Natural killer cell treated with Interleukin-12 subunit alpha and Interleukin-12 subunit beta and Interleukin-15 and Interleukin-18, amount 100 ng/mL, for 72 hours (primary cell): ENCODE results near the gene PKHD1. TPM values are rescaled to one million over a fixed set of nuclear protein-coding genes. Genes with fewer than 3 reads are reported as not detected.
"Not testable (repeated sequence)": the region's sequence is repeated elsewhere in the genome, so short reads cannot be mapped to it uniquely, and the experiment has no call there.

Experiments
- ATAC-seq, 2 donors: fragments of 150-1000 bp; cut with Tn5 transposase in 1 of 2; sonication (Bioruptor Pico), chemical (Tn5 transposase) in 1 of 2; 2 replicates each; pipeline ENCODE4 v1.10.0; 2021
- DNase-seq: peaks from one replicate; pipeline ENCODE4 v3.0.0; 2022; ENCODE audit warnings: low spot score
- H3K27ac Mint-ChIP-seq, 2 donors: 1 replicate in 1 of 2; 2 replicates in 1 of 2; pipeline ENCODE4 v1.8.0; 2022; ENCODE audit warnings: mixed read lengths in 2 of 2, mild to moderate bottlenecking in 1 of 2, moderate library complexity in 1 of 2
- H3K27me3 Mint-ChIP-seq, 2 donors: 1 replicate in 1 of 2; 2 replicates in 1 of 2; pipeline ENCODE4 v1.8.0; 2022; ENCODE audit warnings: mixed read lengths in 2 of 2
- H3K36me3 Mint-ChIP-seq: one replicate; pipeline ENCODE4 v1.8.0; 2022; ENCODE audit warnings: mixed read lengths
- H3K4me1 Mint-ChIP-seq, 2 donors: 1 replicate in 1 of 2; 2 replicates in 1 of 2; pipeline ENCODE4 v1.8.0; 2022; ENCODE audit warnings: low read depth in 2 of 2, mixed read lengths in 2 of 2, mild to moderate bottlenecking in 1 of 2
- H3K4me3 Mint-ChIP-seq: one replicate; pipeline ENCODE4 v1.8.0; 2022; ENCODE audit warnings: mixed read lengths
- H3K9me3 Mint-ChIP-seq: 2 replicates; pipeline ENCODE4 v1.8.0; 2022; ENCODE audit warnings: mixed read lengths
- total RNA-seq, 2 donors: library from RNA; stranded (reverse); gene quantifications; one replicate each; pipeline ENCODE4 v1.2.3, GENCODE V29; 2022

PKHD1 gene
- total RNA-seq, 2 donors from 2014 or later = not detected

- ATAC-seq (no peak), DNase-seq (no peak)
- no peak overlapping the region for H3K4me3 Mint-ChIP-seq
These were observed 233.1 kb downstream of the PKHD1 start for GRCh38 chr6:51854347-51854746.

GRCh38 chr6:51853109-51853508, 234.3 kb downstream of the PKHD1 start:
- H3K27me3 Mint-ChIP-seq, ATAC-seq, H3K4me1 Mint-ChIP-seq, H3K9me3 Mint-ChIP-seq, DNase-seq, H3K36me3 Mint-ChIP-seq, H3K4me3 Mint-ChIP-seq, H3K27ac Mint-ChIP-seq: not testable (repeated sequence)

More at GRCh38 chr6:51854347-51854746, 233.1 kb downstream of the PKHD1 start:
- H3K27ac Mint-ChIP-seq = no peak overlapping the region
- H3K27me3 Mint-ChIP-seq = peaks cover 6% of the 10 kb centered on the region in 2 donors
- H3K4me1 Mint-ChIP-seq = peaks cover 0 to 3% of the 10 kb centered on the region in 2 donors
- H3K36me3 Mint-ChIP-seq = no peaks in the 10 kb centered on the region
- H3K9me3 Mint-ChIP-seq = no peaks in the 10 kb centered on the region

- H3K4me3 Mint-ChIP-seq = no peak overlapping the region
- H3K4me1 Mint-ChIP-seq = no peaks in the 10 kb centered on the region
- no peak for DNase-seq
- ATAC-seq = no peak
- H3K27me3 Mint-ChIP-seq = no peaks in the 10 kb centered on the region
- H3K36me3 Mint-ChIP-seq = no peaks in the 10 kb centered on the region
- H3K9me3 Mint-ChIP-seq = no peaks in the 10 kb centered on the region
- no peak overlapping the region for H3K27ac Mint-ChIP-seq
These were observed 240.9 kb downstream of the PKHD1 start for GRCh38 chr6:51846531-51846930.

GRCh38 chr6:51844336-51844735, 243.1 kb downstream of the PKHD1 start:
- Mint-ChIP-seq H3K27me3 (peaks cover 0 to 5% of the 10 kb centered on the region in 2 donors), H3K27ac (no peak overlapping the region), H3K4me1 (no peaks in the 10 kb centered on the region), H3K36me3 (no peaks in the 10 kb centered on the region), H3K9me3 (no peaks in the 10 kb centered on the region), H3K4me3 (no peak overlapping the region)
- no peak for DNase-seq
- no peak for ATAC-seq

GRCh38 chr6:51843456-51844056, 243.9 kb downstream of the PKHD1 start:
- no peaks in the 10 kb centered on the region for H3K9me3 Mint-ChIP-seq
- H3K36me3 Mint-ChIP-seq = no peaks in the 10 kb centered on the region
- ATAC-seq (no peak), DNase-seq (no peak)
- H3K4me1 Mint-ChIP-seq = no peaks in the 10 kb centered on the region
- no peak overlapping the region for H3K4me3 Mint-ChIP-seq
- H3K27ac Mint-ChIP-seq = no peak overlapping the region
- peaks cover 0 to 5% of the 10 kb centered on the region in 2 donors for H3K27me3 Mint-ChIP-seq

GRCh38 chr6:51842804-51843378, 244.5 kb downstream of the PKHD1 start:
- peaks cover 0 to 5% of the 10 kb centered on the region in 2 donors for H3K27me3 Mint-ChIP-seq
- H3K9me3 Mint-ChIP-seq = no peaks in the 10 kb centered on the region
- ATAC-seq = no peak
- DNase-seq = no peak
- H3K4me1 Mint-ChIP-seq = no peaks in the 10 kb centered on the region
- H3K4me3 Mint-ChIP-seq = no peak overlapping the region
- no peaks in the 10 kb centered on the region for H3K36me3 Mint-ChIP-seq
- no peak overlapping the region for H3K27ac Mint-ChIP-seq

GRCh38 chr6:51842061-51842803, 245.2 kb downstream of the PKHD1 start:
- no peaks in the 10 kb centered on the region for H3K9me3 Mint-ChIP-seq
- no peak overlapping the region for H3K27ac Mint-ChIP-seq
- no peak overlapping the region for H3K4me3 Mint-ChIP-seq
- no peak for DNase-seq
- no peaks in the 10 kb centered on the region for H3K4me1 Mint-ChIP-seq
- ATAC-seq = no peak
- H3K27me3 Mint-ChIP-seq = peaks cover 0 to 5% of the 10 kb centered on the region in 2 donors
- H3K36me3 Mint-ChIP-seq = no peaks in the 10 kb centered on the region

GRCh38 chr6:51841626-51842025, 245.8 kb downstream of the PKHD1 start:
- Mint-ChIP-seq H3K4me3 (no peak overlapping the region), H3K9me3 (no peaks in the 10 kb centered on the region), H3K27ac (no peak overlapping the region), H3K27me3 (peaks cover 0 to 5% of the 10 kb centered on the region in 2 donors), H3K36me3 (no peaks in the 10 kb centered on the region), H3K4me1 (no peaks in the 10 kb centered on the region)
- DNase-seq (no peak), ATAC-seq (no peak)

- no peaks in the 10 kb centered on the region for H3K9me3 Mint-ChIP-seq
- no peak overlapping the region for H3K4me3 Mint-ChIP-seq
- no peak for ATAC-seq
- H3K27me3 Mint-ChIP-seq = peaks cover 0 to 5% of the 10 kb centered on the region in 2 donors
- no peaks in the 10 kb centered on the region for H3K36me3 Mint-ChIP-seq
- no peak for DNase-seq
- H3K27ac Mint-ChIP-seq = no peak overlapping the region
- no peaks in the 10 kb centered on the region for H3K4me1 Mint-ChIP-seq
These were observed 247.6 kb downstream of the PKHD1 start for GRCh38 chr6:51839726-51840374.

- DNase-seq (no peak), ATAC-seq (no peak)
- Mint-ChIP-seq H3K36me3 (no peaks in the 10 kb centered on the region), H3K4me3 (no peak overlapping the region), H3K9me3 (peaks cover 6% of the 10 kb centered on the region), H3K27ac (no peak overlapping the region), H3K27me3 (peaks cover 5 to 9% of the 10 kb centered on the region in 2 donors), H3K4me1 (no peaks in the 10 kb centered on the region)
These were observed 256.7 kb downstream of the PKHD1 start for GRCh38 chr6:51830666-51831065.

- ATAC-seq (no peak), DNase-seq (no peak)
- Mint-ChIP-seq H3K36me3 (no peaks in the 10 kb centered on the region), H3K4me1 (no peaks in the 10 kb centered on the region), H3K27ac (no peak overlapping the region), H3K4me3 (no peak overlapping the region), H3K27me3 (peaks cover 5 to 6% of the 10 kb centered on the region in 2 donors), H3K9me3 (peaks cover 3% of the 10 kb centered on the region)
These were observed 259.8 kb downstream of the PKHD1 start for GRCh38 chr6:51827580-51827979.

GRCh38 chr6:51824940-51825339, 262.5 kb downstream of the PKHD1 start:
- Mint-ChIP-seq H3K4me3 (no peak overlapping the region), H3K36me3 (no peaks in the 10 kb centered on the region), H3K4me1 (no peaks in the 10 kb centered on the region), H3K27me3 (peaks cover 0 to 3% of the 10 kb centered on the region in 2 donors), H3K9me3 (peaks cover 7% of the 10 kb centered on the region), H3K27ac (no peak overlapping the region)
- ATAC-seq = no peak
- DNase-seq = no peak

GRCh38 chr6:51820555-51820954, 266.9 kb downstream of the PKHD1 start:
- Mint-ChIP-seq H3K4me3 (no peak overlapping the region), H3K27me3 (no peaks in the 10 kb centered on the region), H3K36me3 (no peaks in the 10 kb centered on the region), H3K27ac (no peak overlapping the region), H3K4me1 (no peaks in the 10 kb centered on the region), H3K9me3 (peaks cover 4% of the 10 kb centered on the region)
- DNase-seq = no peak
- no peak for ATAC-seq

- DNase-seq (no peak), ATAC-seq (no peak)
- Mint-ChIP-seq H3K36me3 (no peaks in the 10 kb centered on the region), H3K4me1 (no peaks in the 10 kb centered on the region), H3K4me3 (no peak overlapping the region), H3K9me3 (peaks cover 4% of the 10 kb centered on the region), H3K27me3 (no peaks in the 10 kb centered on the region), H3K27ac (no peak overlapping the region)
These were observed 268.8 kb downstream of the PKHD1 start for GRCh38 chr6:51818520-51819022.
